ENCODE data around the gene ZDHHC14.

Gene ZDHHC14

GRCh38 chr6:157669747-157670216 is 288.8 kb downstream of the ZDHHC14 start:
- DNase-seq (ENCODE audit: low read depth) = no peak

GRCh38 chr6:157670466-157671186 is 289.6 kb downstream of the ZDHHC14 start:
- DNase-seq (ENCODE audit: low read depth) = no peak

- no peak for DNase-seq (ENCODE audit: low read depth)
Observed at GRCh38 chr6:157672726-157673412, 291.9 kb downstream of the ZDHHC14 start.

- DNase-seq (ENCODE audit: low read depth) = no peak
Observed at GRCh38 chr6:157673596-157673995, 292.6 kb downstream of the ZDHHC14 start.

GRCh38 chr6:157674061-157674460 is 293.1 kb downstream of the ZDHHC14 start:
- no peak for DNase-seq (ENCODE audit: low read depth)

GRCh38 chr6:157675831-157676230 is 294.8 kb downstream of the ZDHHC14 start:
- no peak for DNase-seq (ENCODE audit: low read depth)

- no peak for DNase-seq (ENCODE audit: low read depth)
Observed at GRCh38 chr6:157676241-157676640, 295.3 kb downstream of the ZDHHC14 start.

GRCh38 chr6:157677235-157677634 is 296.2 kb downstream of the ZDHHC14 start:
- DNase-seq (ENCODE audit: low read depth) = no peak

- no peak for DNase-seq (ENCODE audit: low read depth)
Observed at GRCh38 chr6:157679605-157680580, 298.9 kb downstream of the ZDHHC14 start.

- no peak for DNase-seq (ENCODE audit: low read depth)
Observed at GRCh38 chr6:157681041-157681650, 300.2 kb downstream of the ZDHHC14 start.

- DNase-seq (ENCODE audit: low read depth) = no peak
Observed at GRCh38 chr6:157682856-157683481, 302.0 kb downstream of the ZDHHC14 start.

GRCh38 chr6:157683707-157684106 is 302.7 kb downstream of the ZDHHC14 start:
- DNase-seq (ENCODE audit: low read depth) = no peak

- no peak for DNase-seq (ENCODE audit: low read depth)
Observed at GRCh38 chr6:157684620-157685299, 303.8 kb downstream of the ZDHHC14 start.

GRCh38 chr6:157685596-157686280 is 304.7 kb downstream of the ZDHHC14 start:
- DNase-seq (ENCODE audit: low read depth) = no peak

GRCh38 chr6:157688275-157688959 is 307.4 kb downstream of the ZDHHC14 start:
- no peak for DNase-seq (ENCODE audit: low read depth)

- no peak for DNase-seq (ENCODE audit: low read depth)
Observed at GRCh38 chr6:157688960-157689599, 308.1 kb downstream of the ZDHHC14 start.

GRCh38 chr6:157689875-157690274 is 308.9 kb downstream of the ZDHHC14 start:
- no peak for DNase-seq (ENCODE audit: low read depth)

- DNase-seq (ENCODE audit: low read depth) = no peak
Observed at GRCh38 chr6:157690441-157691210, 309.6 kb downstream of the ZDHHC14 start.
